BE2C (cell line): ENCODE measurements around the gene SLC17A8.

Source experiments
- DNase-seq: peaks from one replicate; pipeline ENCODE4 v3.0.0-alpha.2; 2020
- H3K27me3 ChIP-seq: fragments of 250-450 bp; sonication (Bioruptor Pico); 2 replicates; pipeline ENCODE4 v1.5.1; 2020; ENCODE audit warnings: mild to moderate bottlenecking
- H3K36me3 ChIP-seq: fragments of 250-450 bp; sonication (Bioruptor Pico); 2 replicates; pipeline ENCODE4 v1.5.1; 2020; ENCODE audit warnings: mild to moderate bottlenecking
- H3K4me1 ChIP-seq: fragments of 250-450 bp; sonication (Bioruptor Pico); 2 replicates; pipeline ENCODE4 v1.5.1; 2020
- H3K4me3 ChIP-seq: 2 replicates; pipeline ENCODE4 v1.5.1; 2011; ENCODE audit warnings: low read depth, low read length
- H3K9me3 ChIP-seq: fragments of 250-450 bp; sonication (Bioruptor Pico); 2 replicates; pipeline ENCODE4 v1.5.1; 2020
- TF ChIP-seq, protein P1 (sequence below): IDR thresholded peaks from 2 replicates; pipeline ENCODE4 v1.5.1; 2012; ENCODE audit warnings: mild to moderate bottlenecking, low read depth, low read length

The SLC17A8 gene

DNA sequence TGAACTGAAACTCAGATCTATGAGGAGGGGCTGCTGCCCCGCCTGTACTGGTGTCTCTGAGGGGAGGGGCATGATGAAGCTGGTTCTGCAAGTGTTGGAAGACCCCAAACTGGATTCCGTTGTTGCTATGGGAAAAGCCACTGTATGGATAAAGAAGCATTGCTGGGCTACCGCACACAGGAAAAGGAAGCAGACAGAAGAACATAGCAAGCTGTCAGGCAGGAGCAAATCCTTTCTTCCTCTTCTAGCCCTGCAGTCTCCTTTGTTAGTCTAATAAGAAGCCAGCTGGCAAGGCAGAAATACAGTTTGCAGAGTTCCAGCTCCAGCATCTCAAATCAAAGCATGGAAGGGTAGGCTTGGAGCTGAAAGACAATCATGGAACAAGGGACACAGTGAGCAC lies 90.5 kb downstream of the SLC17A8 start:
- no peaks in the 10 kb centered on the region for H3K4me1 ChIP-seq
- TF ChIP-seq, protein P1, sequence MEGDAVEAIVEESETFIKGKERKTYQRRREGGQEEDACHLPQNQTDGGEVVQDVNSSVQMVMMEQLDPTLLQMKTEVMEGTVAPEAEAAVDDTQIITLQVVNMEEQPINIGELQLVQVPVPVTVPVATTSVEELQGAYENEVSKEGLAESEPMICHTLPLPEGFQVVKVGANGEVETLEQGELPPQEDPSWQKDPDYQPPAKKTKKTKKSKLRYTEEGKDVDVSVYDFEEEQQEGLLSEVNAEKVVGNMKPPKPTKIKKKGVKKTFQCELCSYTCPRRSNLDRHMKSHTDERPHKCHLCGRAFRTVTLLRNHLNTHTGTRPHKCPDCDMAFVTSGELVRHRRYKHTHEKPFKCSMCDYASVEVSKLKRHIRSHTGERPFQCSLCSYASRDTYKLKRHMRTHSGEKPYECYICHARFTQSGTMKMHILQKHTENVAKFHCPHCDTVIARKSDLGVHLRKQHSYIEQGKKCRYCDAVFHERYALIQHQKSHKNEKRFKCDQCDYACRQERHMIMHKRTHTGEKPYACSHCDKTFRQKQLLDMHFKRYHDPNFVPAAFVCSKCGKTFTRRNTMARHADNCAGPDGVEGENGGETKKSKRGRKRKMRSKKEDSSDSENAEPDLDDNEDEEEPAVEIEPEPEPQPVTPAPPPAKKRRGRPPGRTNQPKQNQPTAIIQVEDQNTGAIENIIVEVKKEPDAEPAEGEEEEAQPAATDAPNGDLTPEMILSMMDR: no peak
- no peaks in the 10 kb centered on the region for H3K27me3 ChIP-seq
- no peak overlapping the region for H3K4me3 ChIP-seq
- no peak for DNase-seq
- H3K9me3 ChIP-seq: no peaks in the 10 kb centered on the region
- H3K36me3 ChIP-seq: no peaks in the 10 kb centered on the region

DNA sequence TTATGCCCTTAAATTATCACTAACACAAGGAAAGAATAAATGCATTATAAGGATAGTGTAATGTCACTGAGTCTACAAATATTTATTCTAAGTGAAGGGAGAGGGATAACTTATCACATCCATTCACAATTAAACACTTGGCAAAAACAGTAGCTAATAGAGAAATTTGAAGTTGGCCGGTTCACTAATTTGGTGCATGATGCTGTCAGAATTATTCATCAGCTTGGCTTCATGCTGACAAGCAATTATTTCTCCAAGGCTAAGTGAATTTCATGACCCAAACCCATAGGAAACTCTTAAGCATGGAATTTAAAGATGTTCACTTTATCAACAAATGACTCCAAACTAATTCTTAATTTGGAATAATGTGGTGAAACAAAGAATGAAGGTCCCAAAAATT lies 91.8 kb downstream of the SLC17A8 start:
- Histone ChIP-seq H3K36me3 (no peaks in the 10 kb centered on the region), H3K27me3 (no peaks in the 10 kb centered on the region), H3K9me3 (no peaks in the 10 kb centered on the region), H3K4me1 (no peaks in the 10 kb centered on the region), H3K4me3 (no peak overlapping the region)
- DNase-seq: no peak
- TF ChIP-seq, protein P1: no peak

DNA sequence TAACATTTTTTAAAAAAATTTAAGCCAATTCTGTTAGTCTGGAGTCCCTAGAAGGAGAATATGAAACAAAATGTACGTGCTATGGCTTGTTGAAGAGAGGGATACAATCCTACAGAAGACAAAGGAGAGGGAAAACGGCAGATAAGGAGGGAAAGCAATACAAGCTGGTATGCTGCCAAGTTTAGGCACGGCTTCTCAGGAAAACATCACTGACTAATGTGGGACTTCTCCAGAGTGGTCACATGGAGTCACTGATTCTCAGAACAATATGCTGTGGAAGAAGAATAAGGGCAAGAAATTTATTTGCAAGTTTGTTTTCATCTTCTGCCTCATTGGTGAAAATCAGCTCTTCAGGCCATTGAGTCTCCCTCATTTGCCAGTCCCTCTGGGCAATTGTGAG lies 93.9 kb downstream of the SLC17A8 start:
- no peaks in the 10 kb centered on the region for H3K27me3 ChIP-seq

DNA sequence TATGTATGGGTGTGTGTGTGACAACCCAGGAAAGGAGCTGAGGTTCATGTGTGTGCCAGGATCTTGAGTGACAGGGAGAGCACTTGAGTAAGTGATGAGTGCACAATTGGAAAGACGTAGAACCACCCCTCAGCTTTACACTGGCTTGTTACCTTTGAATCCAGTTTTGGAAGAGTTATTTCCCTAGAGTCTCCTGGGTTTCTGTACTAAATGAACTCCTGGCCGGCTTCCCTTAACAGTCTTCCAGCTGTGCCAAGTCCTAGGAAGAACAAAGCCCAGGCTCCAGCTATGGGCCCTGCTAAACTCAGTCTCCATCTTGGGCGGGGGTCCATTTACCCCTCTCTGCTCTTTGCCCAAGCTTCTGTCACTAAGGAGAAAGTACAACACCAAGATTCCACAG lies 97.1 kb downstream of the SLC17A8 start:
- no peaks in the 10 kb centered on the region for H3K4me1 ChIP-seq
- DNase-seq: no peak
- H3K27me3 ChIP-seq: no peaks in the 10 kb centered on the region
- no peak overlapping the region for H3K4me3 ChIP-seq
- H3K36me3 ChIP-seq: no peaks in the 10 kb centered on the region
- H3K9me3 ChIP-seq: no peaks in the 10 kb centered on the region
- TF ChIP-seq, protein P1: no peak

More for the DNA sequence above, 93.9 kb downstream of the SLC17A8 start:
- DNase-seq: no peak
- H3K4me1 ChIP-seq: no peaks in the 10 kb centered on the region
- H3K4me3 ChIP-seq: no peak overlapping the region
- TF ChIP-seq, protein P1: no peak
- no peaks in the 10 kb centered on the region for H3K9me3 ChIP-seq
- no peaks in the 10 kb centered on the region for H3K36me3 ChIP-seq

DNA sequence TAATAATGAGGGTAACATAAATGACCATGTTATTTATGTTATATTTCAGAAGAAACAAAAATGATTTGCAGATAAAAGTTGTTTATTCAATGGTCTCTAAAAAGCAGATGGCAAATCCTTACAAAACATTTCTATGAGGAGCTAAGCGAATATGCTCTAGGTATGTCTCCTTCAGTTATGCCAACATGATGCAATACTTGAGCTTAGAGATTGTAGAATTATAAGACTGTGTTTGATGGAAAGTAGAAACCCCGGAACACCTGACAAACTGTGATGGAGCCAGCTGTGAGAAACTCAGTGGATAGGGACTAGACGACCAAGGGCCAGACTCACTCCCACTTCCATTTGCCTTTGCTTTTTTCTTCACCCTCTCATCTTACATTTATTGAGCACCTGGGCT lies 99.0 kb downstream of the SLC17A8 start:
- Histone ChIP-seq H3K36me3 (no peaks in the 10 kb centered on the region), H3K4me1 (no peaks in the 10 kb centered on the region), H3K27me3 (no peaks in the 10 kb centered on the region), H3K9me3 (no peaks in the 10 kb centered on the region), H3K4me3 (no peak overlapping the region)
- TF ChIP-seq, protein P1: no peak
- no peak for DNase-seq

DNA sequence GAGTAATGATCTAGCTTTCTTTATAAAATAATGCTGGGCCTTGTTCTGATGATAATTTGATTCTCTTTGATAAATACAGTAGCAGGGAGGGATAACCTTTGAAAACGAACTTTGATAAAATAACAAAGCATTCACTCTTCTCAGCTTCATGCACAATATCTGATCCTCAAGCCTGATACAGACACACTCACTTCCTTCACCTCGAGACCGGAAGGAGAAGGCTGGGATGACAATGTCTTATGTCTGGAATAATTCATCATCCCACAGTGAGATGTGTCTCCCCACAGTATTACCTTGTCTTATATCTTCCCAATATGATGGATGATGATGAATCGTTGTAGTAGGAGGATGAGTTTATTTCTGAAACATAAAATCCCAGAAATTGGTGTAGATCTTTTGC lies 101.3 kb downstream of the SLC17A8 start:
- DNase-seq: no peak
- Histone ChIP-seq H3K27me3 (no peaks in the 10 kb centered on the region), H3K4me3 (no peak overlapping the region), H3K36me3 (no peaks in the 10 kb centered on the region), H3K9me3 (no peaks in the 10 kb centered on the region), H3K4me1 (no peaks in the 10 kb centered on the region)
- TF ChIP-seq, protein P1: no peak
